Stromal cell of bone marrow (primary cell): ENCODE results near the gene SEMA6A.

Experiments
- DNase-seq: peaks from one replicate; pipeline ENCODE4 v3.0.0-alpha.2; 2012; ENCODE audit warnings: low read depth

Gene SEMA6A

GRCh38 chr5:116406306-116407041 is 168.1 kb downstream of the SEMA6A start:
- no peak for DNase-seq

GRCh38 chr5:116404792-116405191 is 169.8 kb downstream of the SEMA6A start:
- no peak for DNase-seq

GRCh38 chr5:116404016-116404415 is 170.6 kb downstream of the SEMA6A start:
- DNase-seq, result no peak

GRCh38 chr5:116402235-116402634 is 172.4 kb downstream of the SEMA6A start:
- no peak for DNase-seq

GRCh38 chr5:116401576-116401975 is 173.0 kb downstream of the SEMA6A start:
- no peak for DNase-seq

- no peak for DNase-seq
Measured at GRCh38 chr5:116396476-116397099, 178.0 kb downstream of the SEMA6A start.

- DNase-seq, result no peak
Measured at GRCh38 chr5:116395631-116396203, 178.9 kb downstream of the SEMA6A start.

GRCh38 chr5:116395226-116395625 is 179.4 kb downstream of the SEMA6A start:
- DNase-seq, result no peak

GRCh38 chr5:116394186-116394867 is 180.3 kb downstream of the SEMA6A start:
- peak; percentile 14 for DNase-seq
